Measurements from ENCODE around the gene FOXE1. TPM values are rescaled to one million over a fixed set of nuclear protein-coding genes. Genes with fewer than 3 reads are reported as not detected.

Gene FOXE1
- total and polyA plus RNA-seq, 2 experiments from 2014 or later, result 0.45 TPM; not detected in 1

DNA sequence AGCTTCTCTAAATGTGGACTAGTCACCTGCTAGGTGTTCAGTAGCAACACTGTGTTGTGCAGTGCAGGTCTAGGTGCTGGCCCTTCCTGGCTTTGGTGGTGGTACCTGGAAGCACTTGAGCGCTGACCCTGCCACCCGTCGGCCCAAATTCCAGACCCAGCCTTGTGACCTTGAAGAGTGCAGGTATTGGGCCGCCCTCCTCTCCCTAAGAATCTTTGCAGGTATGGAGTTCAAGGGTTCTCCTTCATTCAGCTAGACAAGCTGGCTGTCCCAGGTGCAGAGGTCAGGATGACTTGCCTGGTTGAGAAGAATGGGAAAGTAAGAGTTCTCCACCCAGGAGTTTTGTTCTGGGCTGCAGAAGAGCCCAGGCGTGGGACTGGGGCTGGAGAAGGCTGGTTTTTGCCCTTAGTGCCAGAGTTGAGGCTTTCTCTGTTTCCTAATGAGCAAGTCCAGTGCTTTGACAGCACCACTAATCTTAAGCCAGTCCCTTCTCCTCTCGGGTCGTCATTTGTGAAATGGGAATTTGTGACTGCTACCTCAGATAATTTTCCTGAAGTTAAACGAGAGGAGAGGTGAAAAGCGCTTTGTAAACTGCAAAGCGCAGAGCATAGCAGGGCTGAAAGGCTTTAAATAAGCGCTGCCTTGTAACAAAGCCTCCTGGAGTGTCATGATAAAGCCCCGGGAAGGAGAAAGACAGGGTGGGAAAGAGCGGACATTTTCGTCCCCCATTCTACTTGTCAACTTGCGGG is 4.0 kb downstream of the FOXE1 start:
- Histone ChIP-seq H3K27me3 (ENCODE audit: insufficient read depth) (peaks cover 100% of the 10 kb centered on the region), H3K36me3 (ENCODE audit: insufficient read depth) (no peaks in the 10 kb centered on the region), H3F3A (replicated peaks; ENCODE audit: low read depth) (peaks cover 17% of the 10 kb centered on the region), H3K4me1 (ENCODE audit: insufficient read depth) (peaks cover 28% of the 10 kb centered on the region), H2AFZ (no peak overlapping the region), H3K4me3 (peak overlapping the region; percentile 48), H3K27ac (ENCODE audit: low read depth) (no peak overlapping the region), H3K9me2 (ENCODE audit: insufficient read depth) (no peaks in the 10 kb centered on the region), H4K20me1 (replicated peaks; ENCODE audit: insufficient read depth) (peaks cover 22% of the 10 kb centered on the region), H3K4me2 (peak overlapping the region; percentile 71), H3K79me2 (replicated peaks; ENCODE audit: insufficient read depth) (no peaks in the 10 kb centered on the region)
- DNase-seq (ENCODE audit: low spot score) (peak; percentile 36), ATAC-seq (no peak)
- peaks cover 19% of the 10 kb centered on the region for H3K4me1 Mint-ChIP-seq
- H3K9me3 Mint-ChIP-seq, result no peaks in the 10 kb centered on the region; the same call in 2 of the 3 replicates
- H3K27ac Mint-ChIP-seq, result no peak overlapping the region
- peaks cover 89% of the 10 kb centered on the region for H3K27me3 Mint-ChIP-seq (ENCODE audit: insufficient read depth, low read depth, poor library complexity)
- no peaks in the 10 kb centered on the region for H3K36me3 Mint-ChIP-seq (ENCODE audit: low read depth)
- peak overlapping the region; percentile 58 for H3K4me3 Mint-ChIP-seq
- TF ChIP-seq EZH2 (IDR thresholded peaks at IDR 0.05; ENCODE audit: low read depth, unreplicated experiment) (peak; percentile 91), STAT1 (IDR thresholded peaks at IDR 0.05; ENCODE audit: unreplicated experiment) (no peak), POLR2AphosphoS5 (IDR thresholded peaks at IDR 0.05; ENCODE audit: low read depth) (no peak), EZH2phosphoT487 (IDR thresholded peaks at IDR 0.05; ENCODE audit: unreplicated experiment) (peak; percentile 19), NANOG (IDR thresholded peaks at IDR 0.05; ENCODE audit: borderline replicate concordance) (no peak), JUNB (IDR thresholded peaks at IDR 0.05; ENCODE audit: unreplicated experiment) (no peak)
- TF ChIP-seq, protein P1, sequence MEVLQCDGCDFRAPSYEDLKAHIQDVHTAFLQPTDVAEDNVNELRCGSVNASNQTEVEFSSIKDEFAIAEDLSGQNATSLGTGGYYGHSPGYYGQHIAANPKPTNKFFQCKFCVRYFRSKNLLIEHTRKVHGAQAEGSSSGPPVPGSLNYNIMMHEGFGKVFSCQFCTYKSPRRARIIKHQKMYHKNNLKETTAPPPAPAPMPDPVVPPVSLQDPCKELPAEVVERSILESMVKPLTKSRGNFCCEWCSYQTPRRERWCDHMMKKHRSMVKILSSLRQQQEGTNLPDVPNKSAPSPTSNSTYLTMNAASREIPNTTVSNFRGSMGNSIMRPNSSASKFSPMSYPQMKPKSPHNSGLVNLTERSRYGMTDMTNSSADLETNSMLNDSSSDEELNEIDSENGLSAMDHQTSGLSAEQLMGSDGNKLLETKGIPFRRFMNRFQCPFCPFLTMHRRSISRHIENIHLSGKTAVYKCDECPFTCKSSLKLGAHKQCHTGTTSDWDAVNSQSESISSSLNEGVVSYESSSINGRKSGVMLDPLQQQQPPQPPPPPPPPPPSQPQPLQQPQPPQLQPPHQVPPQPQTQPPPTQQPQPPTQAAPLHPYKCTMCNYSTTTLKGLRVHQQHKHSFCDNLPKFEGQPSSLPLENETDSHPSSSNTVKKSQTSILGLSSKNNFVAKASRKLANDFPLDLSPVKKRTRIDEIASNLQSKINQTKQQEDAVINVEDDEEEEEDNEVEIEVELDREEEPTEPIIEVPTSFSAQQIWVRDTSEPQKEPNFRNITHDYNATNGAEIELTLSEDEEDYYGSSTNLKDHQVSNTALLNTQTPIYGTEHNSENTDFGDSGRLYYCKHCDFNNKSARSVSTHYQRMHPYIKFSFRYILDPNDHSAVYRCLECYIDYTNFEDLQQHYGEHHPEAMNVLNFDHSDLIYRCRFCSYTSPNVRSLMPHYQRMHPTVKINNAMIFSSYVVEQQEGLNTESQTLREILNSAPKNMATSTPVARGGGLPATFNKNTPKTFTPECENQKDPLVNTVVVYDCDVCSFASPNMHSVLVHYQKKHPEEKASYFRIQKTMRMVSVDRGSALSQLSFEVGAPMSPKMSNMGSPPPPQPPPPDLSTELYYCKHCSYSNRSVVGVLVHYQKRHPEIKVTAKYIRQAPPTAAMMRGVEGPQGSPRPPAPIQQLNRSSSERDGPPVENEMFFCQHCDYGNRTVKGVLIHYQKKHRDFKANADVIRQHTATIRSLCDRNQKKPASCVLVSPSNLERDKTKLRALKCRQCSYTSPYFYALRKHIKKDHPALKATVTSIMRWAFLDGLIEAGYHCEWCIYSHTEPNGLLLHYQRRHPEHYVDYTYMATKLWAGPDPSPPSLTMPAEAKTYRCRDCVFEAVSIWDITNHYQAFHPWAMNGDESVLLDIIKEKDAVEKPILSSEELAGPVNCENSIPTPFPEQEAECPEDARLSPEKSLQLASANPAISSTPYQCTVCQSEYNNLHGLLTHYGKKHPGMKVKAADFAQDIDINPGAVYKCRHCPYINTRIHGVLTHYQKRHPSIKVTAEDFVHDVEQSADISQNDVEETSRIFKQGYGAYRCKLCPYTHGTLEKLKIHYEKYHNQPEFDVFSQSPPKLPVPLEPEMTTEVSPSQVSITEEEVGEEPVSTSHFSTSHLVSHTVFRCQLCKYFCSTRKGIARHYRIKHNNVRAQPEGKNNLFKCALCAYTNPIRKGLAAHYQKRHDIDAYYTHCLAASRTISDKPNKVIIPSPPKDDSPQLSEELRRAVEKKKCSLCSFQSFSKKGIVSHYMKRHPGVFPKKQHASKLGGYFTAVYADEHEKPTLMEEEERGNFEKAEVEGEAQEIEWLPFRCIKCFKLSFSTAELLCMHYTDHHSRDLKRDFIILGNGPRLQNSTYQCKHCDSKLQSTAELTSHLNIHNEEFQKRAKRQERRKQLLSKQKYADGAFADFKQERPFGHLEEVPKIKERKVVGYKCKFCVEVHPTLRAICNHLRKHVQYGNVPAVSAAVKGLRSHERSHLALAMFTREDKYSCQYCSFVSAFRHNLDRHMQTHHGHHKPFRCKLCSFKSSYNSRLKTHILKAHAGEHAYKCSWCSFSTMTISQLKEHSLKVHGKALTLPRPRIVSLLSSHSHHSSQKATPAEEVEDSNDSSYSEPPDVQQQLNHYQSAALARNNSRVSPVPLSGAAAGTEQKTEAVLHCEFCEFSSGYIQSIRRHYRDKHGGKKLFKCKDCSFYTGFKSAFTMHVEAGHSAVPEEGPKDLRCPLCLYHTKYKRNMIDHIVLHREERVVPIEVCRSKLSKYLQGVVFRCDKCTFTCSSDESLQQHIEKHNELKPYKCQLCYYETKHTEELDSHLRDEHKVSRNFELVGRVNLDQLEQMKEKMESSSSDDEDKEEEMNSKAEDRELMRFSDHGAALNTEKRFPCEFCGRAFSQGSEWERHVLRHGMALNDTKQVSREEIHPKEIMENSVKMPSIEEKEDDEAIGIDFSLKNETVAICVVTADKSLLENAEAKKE (CRISPR knock-in tag; IDR thresholded peaks at IDR 0.05), result no peak
- TF ChIP-seq, protein P2, sequence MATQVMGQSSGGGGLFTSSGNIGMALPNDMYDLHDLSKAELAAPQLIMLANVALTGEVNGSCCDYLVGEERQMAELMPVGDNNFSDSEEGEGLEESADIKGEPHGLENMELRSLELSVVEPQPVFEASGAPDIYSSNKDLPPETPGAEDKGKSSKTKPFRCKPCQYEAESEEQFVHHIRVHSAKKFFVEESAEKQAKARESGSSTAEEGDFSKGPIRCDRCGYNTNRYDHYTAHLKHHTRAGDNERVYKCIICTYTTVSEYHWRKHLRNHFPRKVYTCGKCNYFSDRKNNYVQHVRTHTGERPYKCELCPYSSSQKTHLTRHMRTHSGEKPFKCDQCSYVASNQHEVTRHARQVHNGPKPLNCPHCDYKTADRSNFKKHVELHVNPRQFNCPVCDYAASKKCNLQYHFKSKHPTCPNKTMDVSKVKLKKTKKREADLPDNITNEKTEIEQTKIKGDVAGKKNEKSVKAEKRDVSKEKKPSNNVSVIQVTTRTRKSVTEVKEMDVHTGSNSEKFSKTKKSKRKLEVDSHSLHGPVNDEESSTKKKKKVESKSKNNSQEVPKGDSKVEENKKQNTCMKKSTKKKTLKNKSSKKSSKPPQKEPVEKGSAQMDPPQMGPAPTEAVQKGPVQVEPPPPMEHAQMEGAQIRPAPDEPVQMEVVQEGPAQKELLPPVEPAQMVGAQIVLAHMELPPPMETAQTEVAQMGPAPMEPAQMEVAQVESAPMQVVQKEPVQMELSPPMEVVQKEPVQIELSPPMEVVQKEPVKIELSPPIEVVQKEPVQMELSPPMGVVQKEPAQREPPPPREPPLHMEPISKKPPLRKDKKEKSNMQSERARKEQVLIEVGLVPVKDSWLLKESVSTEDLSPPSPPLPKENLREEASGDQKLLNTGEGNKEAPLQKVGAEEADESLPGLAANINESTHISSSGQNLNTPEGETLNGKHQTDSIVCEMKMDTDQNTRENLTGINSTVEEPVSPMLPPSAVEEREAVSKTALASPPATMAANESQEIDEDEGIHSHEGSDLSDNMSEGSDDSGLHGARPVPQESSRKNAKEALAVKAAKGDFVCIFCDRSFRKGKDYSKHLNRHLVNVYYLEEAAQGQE (IDR thresholded peaks at IDR 0.05; ENCODE audit: unreplicated experiment), result no peak
